OCI-LY7 (cell line): ENCODE measurements around the gene ATP11A.

Experiments used
- CTCF ChIP-seq: fragments of 200-600 bp; sonication (generic); conservative IDR thresholded peaks from 2 replicates; pipeline ENCODE4 v1.5.1; 2014; ENCODE audit warnings: mild to moderate bottlenecking, antibody characterized with exemption, low read length, moderate library complexity, mixed read lengths
- EZH2phosphoT487 ChIP-seq: fragments of 200-600 bp; sonication (generic); IDR thresholded peaks from 2 replicates; pipeline ENCODE4 v1.6.1; 2018; ENCODE audit warnings: low read depth, borderline replicate concordance, mild to moderate bottlenecking, mixed run types, antibody characterized with exemption, low read length, moderate library complexity, mixed read lengths

- no peak for TF ChIP-seq CTCF
- TF ChIP-seq EZH2phosphoT487 = no peak
Observed at GRCh38 chr13:112850273-112850672, 160.4 kb downstream of the ATP11A start.
